AG04449 (cell line): ENCODE data around the gene IL12A.

Experiments used
- CTCF ChIA-PET: fragments of 350-600 bp; formaldehyde crosslinking; extraction: SDS; loops from one replicate; lab custom pipeline; 2021; ENCODE audit warnings: antibody characterized with exemption; lab: Yijun Ruan, JAX
- POLR2A ChIA-PET: fragments of 400-600, 350-600 bp; formaldehyde crosslinking; extraction: SDS; loops from one replicate; lab custom pipeline; 2020; ENCODE audit warnings: antibody characterized with exemption, inconsistent platforms; lab: Yijun Ruan, JAX
- DNase-seq: peaks from one replicate; pipeline ENCODE4 v3.0.0-alpha.2; 2010; ENCODE audit warnings: low read depth, low spot score
- H3K4me3 ChIP-seq: 2 replicates; pipeline ENCODE4 v1.5.1; 2011; ENCODE audit warnings: low read depth, mild to moderate bottlenecking, control low read depth, low read length
- TF ChIP-seq, protein P1 (sequence below): IDR thresholded peaks from one replicate; pipeline ENCODE4 v1.5.1; 2011; ENCODE audit warnings: mild to moderate bottlenecking, moderate library complexity, low read length, control low read depth, inconsistent platforms; ENCODE audit not compliant: insufficient read depth; ENCODE audit errors: missing control alignments

The IL12A gene

DNA sequence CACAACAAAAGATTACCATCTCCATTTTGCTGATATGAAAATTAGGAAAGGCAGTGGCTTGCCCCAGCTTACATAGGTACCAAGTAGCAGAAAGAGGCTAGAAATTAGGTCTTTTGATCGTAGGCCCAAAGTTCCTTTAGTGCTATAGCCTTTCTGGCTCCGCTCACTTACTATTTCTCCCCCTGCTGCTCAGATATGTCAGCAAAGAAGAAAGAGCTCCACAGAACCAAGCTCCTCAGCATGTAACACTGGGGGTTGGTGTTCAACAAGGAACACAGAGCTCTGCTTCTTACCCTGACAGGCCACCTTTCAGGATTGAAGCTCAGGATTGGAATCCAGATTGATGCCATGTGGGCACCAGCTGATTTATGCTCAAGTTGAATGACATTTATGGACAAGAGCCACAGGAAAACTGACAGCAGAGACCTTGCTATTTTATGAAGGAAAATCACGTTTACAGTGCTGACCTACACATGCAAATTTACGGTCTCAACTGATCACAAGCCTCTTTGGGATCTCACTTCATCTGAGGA lies 6.1 kb upstream of the IL12A start:
- CTCF ChIA-PET, result interaction anchor here (0.9 to 1.5 kb wide), 6 partner anchors 9 to 181 kb away, joined by 3 to 4 read pairs (median 3); no protein-coding TSS in a partner anchor
- no peak overlapping the region for H3K4me3 ChIP-seq
- POLR2A ChIA-PET, result no interaction called here
- DNase-seq, result no peak
- TF ChIP-seq, protein P1, sequence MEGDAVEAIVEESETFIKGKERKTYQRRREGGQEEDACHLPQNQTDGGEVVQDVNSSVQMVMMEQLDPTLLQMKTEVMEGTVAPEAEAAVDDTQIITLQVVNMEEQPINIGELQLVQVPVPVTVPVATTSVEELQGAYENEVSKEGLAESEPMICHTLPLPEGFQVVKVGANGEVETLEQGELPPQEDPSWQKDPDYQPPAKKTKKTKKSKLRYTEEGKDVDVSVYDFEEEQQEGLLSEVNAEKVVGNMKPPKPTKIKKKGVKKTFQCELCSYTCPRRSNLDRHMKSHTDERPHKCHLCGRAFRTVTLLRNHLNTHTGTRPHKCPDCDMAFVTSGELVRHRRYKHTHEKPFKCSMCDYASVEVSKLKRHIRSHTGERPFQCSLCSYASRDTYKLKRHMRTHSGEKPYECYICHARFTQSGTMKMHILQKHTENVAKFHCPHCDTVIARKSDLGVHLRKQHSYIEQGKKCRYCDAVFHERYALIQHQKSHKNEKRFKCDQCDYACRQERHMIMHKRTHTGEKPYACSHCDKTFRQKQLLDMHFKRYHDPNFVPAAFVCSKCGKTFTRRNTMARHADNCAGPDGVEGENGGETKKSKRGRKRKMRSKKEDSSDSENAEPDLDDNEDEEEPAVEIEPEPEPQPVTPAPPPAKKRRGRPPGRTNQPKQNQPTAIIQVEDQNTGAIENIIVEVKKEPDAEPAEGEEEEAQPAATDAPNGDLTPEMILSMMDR, result no peak

DNA sequence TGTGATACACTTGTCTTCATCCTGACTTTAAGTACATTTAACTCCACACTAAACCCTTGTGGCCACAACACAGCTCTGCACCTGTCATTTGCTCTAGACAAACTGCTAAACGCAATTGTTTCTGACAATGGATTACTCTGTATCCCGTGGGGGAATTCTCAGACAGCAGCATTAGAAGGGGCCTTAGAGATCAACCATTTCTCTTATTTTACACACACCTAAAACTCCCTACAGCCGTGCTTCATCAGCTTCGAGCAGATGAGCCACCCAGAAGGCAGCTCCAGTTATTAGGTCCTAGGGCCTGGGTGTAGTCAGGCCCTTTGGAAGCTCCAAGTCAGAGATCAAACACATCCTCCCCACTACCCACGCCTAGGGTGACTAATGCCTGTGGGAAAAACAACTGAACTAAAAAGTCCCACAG lies 1.3 kb upstream of the IL12A start:
- CTCF ChIA-PET, result interaction anchor here (0.7 to 12.0 kb wide), 31 partner anchors 8 to 506 kb away, joined by 3 to 301 read pairs (median 12); no protein-coding TSS in a partner anchor
- no peak overlapping the region for H3K4me3 ChIP-seq
- TF ChIP-seq, protein P1, result no peak
- POLR2A ChIA-PET, result no interaction called here
- no peak for DNase-seq

DNA sequence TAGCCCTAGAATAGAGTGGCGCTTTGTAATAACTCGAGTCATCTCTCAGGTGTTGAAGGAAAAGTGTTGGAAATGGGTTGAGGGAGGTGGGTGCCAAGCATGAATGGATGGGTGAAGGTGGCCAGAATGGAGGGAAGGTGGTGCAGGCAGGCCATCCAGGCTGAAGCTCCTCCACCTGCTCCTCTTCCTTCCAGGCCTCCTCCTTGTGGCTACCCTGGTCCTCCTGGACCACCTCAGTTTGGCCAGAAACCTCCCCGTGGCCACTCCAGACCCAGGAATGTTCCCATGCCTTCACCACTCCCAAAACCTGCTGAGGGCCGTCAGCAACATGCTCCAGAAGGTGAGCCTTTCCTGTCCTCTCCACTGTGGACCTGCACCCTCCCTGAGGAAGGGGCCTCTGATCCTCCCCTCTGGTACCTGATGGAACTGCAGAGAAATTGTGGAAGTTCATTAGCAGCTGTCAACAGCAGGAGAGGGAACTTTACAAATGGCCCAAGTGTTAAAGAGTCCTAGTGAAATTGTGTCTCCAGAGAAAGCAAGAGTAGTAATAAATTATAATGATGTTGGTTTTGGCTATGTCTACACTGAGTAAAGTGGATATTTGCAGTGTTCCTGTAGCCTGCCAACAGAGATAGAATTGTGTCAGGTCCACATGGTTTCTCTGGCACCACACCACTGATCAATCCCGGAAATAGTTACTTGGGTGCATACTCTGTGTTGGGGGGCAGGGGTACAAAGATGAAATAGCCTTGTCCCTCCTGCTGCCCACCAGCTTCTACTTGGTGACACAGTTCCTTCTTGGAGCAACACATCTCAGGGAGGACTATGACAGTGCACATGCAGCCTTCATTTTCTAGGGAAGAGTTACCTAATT lies 1.6 kb downstream of the IL12A start:
- no peak for DNase-seq
- POLR2A ChIA-PET, result no interaction called here
- no peak overlapping the region for H3K4me3 ChIP-seq
- TF ChIP-seq, protein P1, result no peak
- CTCF ChIA-PET, result interaction anchor here (1.1 to 12.0 kb wide), 25 partner anchors 9 to 425 kb away, joined by 3 to 301 read pairs (median 15); partner anchors contain the start of gene SCHIP1

DNA sequence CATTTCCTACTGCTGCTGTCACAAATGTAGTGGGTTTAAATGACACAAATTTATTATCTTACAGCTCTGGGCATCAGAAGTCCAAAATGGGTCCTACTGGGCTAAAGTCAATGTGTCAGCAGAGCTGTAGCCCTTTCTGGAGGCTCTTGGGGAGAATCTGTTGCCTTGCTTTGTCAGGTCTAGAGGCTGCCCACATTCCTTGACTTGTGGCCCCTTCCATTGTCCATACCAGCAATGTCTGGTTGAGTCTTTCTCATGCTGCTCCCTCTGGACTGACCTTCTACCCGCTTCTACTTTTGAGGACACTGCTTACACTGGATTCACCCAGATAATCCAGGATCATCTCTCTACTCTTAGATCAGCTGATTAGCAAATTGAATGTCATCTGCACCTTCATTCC lies 3.0 kb downstream of the IL12A start:
- POLR2A ChIA-PET, result interaction anchor here (0.6 kb wide), 1 partner anchor 105 kb away, joined by 5 read pairs; no protein-coding TSS in a partner anchor
- H3K4me3 ChIP-seq, result no peak overlapping the region
- TF ChIP-seq, protein P1, result no peak
- DNase-seq, result no peak
- CTCF ChIA-PET, result interaction anchor here (0.7 to 12.0 kb wide), 12 partner anchors 9 to 422 kb away, joined by 3 to 301 read pairs (median 4); no protein-coding TSS in a partner anchor

DNA sequence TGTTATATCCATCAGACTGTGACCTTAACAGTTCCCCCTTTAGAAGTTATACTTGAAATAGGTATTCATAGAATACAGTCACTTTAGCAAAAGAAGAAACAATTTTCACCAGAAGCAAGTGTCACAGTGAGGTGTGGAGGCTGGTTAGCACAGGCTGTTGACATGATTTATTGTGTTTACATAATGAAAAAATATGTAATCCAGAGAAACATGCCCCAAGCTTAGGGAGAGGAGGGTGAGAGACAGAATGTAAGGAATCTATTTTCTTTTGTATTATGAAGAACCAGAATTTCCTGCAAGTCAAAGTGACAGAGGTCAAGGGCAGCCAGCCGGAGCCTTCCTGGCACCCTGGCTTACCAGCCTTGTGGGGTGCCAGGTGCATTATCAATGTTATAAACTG lies 4.0 kb downstream of the IL12A start:
- H3K4me3 ChIP-seq, result no peak overlapping the region
- CTCF ChIA-PET, result interaction anchor here (1.0 to 12.0 kb wide), 8 partner anchors 10 to 120 kb away, joined by 3 to 301 read pairs (median 4); no protein-coding TSS in a partner anchor
- TF ChIP-seq, protein P1, result no peak
- DNase-seq, result no peak
- POLR2A ChIA-PET, result no interaction called here

DNA sequence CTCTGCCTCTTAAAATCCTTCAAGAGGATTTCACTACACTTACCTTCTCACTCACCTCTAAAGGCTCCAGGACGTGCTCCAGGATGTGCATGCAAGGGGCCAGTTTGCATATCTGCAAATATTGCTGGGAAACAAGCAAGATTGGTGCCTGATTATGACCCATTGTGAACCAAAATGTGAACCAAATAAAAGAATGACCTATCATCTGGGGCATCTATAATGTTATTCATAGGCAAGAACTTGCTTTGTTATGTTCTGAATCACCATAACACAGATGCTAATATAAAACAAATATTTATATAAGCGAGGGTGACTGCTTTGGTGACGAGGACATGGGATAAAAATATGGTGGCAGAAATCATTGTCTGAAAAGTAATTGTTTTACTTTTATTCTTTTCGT lies 5.5 kb downstream of the IL12A start:
- no peak for DNase-seq
- ChIA-PET CTCF (interaction anchor here (0.6 to 12.0 kb wide), 6 partner anchors 7 to 228 kb away, joined by 3 to 301 read pairs (median 13); no protein-coding TSS in a partner anchor), POLR2A (no interaction called here)
- no peak overlapping the region for H3K4me3 ChIP-seq
- TF ChIP-seq, protein P1, result no peak
